COLO668 (cell line): ENCODE data around the gene FGD5.

Experiments
- DNase-seq: peaks from one replicate; lab custom pipeline; 2025; ENCODE audit not compliant: unreplicated experiment; lab: John Stamatoyannopoulos, UW

Gene FGD5

DNA sequence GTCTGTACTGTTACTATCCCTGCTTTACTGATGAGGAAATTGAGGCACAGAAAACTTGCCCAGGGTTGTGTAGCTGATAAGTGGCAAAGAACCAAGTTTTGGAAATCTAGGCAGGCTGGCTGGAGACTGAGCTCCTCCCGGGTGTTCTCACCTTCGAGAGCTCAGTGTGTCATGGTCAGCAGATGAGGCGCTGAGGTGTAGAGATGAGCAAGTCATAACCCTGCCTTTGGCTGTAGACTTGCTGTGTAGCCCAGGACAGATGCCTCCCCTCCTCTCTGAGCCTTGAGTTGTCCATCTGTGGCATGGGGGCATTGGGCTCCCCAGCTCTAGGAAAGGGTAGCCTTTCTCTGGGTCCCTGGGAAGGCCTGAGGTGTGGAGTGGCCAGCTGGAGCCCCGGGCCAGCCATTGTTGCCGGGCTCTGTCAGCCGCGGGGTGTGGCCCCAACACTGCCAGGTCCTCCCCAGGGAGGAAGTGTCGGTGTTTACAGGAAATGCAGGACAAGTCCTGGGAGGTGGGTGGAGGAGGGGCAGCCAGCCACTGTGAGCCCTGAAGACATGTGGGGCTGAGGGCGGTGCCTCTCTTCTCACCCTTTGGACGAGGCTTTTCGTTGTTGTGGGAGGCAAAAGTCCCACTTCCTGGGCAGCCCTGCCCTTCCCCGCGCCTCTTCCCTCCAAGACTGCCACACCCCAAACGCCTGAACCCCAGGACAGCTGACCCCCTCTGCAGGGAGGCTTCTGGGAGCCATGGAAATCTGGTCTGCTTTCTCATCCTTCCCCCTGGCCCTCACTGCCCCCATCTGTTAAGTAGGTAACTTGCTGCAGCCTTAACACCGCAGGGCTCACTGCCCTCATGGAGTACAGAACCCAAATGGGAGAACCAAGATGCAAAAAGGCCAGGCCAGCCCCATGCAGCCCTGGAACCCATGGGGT is 29.1 kb downstream of the FGD5 start:
- DNase-seq, result peak; percentile 12

DNA sequence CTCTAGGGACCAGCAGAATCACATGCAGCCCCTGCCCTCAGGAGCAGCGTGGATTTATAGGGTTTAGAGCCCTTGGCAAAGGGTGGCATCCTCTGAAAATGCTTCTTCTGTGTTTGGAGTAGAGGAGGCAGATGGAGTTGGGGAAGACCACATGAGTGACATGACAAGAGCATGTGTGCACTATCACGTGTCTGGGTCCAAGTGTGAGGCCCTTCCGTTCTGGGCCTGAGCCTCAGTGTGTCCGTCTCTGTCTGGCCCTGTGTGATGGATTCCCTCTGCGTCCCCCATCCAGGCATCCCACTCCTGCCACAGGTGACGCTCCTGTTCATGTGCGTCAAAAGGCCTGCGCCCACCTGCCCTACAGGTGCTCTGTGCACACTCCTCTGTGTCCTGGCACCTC is 30.1 kb downstream of the FGD5 start:
- DNase-seq, result no peak

DNA sequence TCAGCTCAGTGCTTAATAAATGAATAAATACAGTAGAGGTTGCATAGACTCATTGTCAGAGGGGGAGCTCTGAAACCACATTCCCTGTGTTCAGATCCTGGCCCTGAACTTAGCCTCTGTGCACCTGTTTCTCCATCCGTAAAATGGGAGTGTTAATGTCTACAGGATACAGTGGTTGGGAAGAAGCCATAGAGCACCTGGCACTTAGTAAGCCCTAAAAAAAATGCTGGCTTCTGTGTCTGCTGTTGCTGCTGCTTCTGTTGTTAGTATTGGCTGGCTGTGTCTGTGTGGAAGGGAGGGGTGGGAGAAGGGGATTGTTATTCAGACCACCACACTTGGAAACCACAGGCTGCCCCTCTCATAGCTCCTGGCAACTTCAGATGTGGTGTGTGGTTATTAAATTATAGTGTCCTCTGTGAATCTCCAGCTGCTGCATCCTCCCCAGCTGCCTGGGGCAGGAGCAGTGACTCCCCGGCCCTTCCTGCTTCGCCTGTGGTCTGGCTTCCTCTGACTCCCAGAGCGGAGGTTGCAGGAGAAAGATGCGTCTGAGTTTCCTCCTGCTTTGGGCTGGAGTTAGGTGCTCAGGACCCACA is 31.0 kb downstream of the FGD5 start:
- DNase-seq, result no peak

DNA sequence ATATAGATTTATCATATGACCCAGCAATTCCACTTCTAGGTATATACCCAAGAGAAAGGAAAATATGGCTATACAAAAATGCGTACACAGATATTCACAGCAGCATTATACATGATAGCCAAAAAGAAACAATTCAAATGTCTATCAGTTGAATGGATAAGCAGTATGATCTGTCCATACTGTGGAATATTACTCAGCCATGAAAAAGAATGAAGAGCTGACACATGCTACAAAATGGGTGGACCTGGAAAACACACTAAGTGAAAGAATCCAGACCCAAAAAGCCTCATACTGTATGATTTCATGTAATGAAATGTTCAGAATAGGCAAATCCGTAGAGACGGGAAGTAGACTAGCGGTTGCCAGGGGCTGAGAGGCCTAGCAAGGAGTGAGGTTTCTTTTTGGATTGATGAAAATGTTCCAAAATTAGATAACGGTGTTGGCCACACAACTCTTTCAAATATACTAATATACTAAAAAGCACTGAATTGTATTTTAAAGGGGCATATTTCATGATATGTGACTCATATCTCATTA is 33.4 kb downstream of the FGD5 start:
- DNase-seq, result no peak

DNA sequence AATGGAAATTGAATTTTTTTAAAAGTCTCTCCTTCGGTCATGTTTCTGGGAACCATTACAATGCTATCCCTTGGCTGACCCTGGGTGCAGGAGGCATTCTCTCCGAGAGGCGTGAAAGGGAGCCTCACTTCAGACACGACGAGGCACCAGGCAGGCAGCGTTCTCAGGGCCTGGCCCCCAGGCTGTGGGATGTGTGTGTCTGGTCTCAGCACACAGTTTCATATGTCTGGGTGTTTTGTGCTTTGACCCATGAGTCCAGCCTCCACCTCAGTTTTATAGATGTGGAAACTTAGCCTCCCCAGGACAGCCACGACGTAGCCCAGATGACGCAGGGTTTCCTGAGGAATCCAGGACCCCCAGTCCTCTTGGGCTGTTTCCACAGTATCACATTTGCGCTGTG is 34.0 kb downstream of the FGD5 start:
- DNase-seq, result no peak

DNA sequence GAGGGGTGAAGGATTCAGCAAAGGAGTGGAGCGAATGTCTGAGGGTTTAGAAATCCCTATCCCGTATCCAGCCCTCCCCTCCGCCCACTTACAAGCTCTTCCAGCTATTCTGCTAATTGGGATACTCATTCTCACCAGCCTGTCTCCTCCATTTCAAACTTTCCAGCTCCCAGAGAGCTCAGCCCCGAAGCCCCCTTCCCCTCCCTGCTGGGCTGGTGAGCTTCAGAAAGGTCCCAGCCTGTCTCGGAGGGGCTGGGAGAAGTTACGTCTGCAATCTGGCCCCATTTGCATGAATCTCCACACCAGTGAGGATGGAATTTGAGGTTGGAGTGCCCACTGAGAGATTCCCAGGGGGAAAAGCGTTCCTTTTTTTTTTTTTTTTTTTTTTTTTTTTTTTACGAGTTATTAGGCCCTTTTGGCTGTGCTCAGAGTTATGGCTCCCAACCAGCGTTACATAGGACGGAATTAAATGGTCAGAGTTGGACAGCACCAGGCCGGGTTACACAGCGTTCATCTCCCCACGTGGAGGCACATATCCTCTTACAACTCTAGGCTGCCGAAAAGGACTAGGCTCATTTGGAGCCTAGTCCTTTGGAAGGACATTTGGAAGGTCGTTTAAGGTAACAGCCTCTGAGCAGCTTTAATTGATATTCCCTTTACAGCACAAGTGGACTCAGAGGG is 34.6 kb downstream of the FGD5 start:
- no peak for DNase-seq

DNA sequence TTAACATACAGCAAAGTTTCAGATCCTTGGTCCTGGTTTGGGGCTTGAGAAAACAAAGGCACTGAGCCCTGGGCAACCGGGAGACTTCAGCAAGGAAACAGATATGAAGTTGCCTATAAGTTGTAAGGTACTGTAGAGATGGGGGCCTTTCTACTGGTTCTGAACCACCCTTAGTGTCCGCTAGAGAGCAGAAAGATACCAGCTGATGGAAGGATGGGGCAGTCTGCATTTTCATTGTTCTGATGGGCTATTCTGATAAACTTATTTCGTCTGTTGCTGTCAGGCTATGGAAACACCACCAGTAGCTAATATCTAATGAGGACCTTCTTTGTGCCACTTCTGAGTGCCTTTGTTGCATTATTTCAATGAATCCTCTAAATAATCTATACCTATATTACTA is 38.7 kb downstream of the FGD5 start:
- DNase-seq, result no peak

DNA sequence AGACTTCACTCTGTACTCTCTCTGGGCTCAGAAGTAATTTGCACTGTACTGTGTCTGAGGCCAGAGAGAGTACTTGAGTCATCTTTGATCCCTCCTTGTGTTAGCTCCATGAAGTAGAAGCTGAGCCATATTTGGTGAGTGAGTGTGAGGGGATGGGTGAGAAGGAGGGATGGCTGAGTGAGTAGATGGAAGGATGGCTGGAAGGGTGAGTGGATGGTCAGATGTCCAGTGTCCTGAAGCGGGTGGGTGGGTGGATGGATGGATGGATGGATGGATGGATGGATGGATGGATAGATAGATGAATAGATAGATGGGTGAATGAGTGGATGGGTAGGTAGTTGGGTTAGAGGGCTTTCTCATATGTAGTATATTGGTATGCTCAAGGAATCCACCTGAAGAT is 39.3 kb downstream of the FGD5 start:
- no peak for DNase-seq

DNA sequence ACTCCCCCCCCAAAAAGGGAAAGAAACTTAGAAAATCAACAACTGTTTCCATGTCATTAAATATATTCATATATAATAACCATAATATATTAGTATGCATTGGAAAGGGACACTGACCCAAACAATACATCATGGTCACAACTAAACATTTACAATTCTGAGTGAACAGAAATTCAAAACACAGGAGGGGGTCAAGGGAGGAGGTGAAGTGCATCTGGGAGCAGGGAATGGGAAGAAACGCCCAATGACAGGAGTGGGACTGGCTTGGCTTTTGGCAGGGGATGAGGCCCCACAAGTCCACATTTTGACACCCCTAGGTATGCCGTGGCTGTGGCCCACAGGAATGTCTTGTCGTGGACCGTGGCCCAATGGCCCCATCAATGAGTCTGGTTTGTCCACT is 41.1 kb downstream of the FGD5 start:
- no peak for DNase-seq

DNA sequence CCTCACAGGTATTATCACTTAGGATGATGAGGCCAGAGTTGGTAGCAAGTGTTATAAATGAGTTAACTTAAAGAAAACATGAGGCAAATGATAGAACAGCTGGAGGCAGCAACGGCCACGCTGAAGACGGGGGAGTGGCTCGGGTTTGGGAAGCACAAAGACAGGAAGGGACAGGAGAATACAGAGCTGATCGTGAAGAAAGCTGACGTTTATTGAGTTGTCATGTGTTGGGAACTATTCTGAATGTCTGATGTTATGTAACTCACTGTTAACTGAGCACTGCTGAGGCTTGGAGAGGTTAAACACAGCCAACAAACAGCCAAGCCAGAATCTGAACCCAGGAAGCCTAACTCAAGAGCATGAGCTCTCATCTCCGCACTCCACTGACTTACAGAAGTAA is 42.3 kb downstream of the FGD5 start:
- no peak for DNase-seq

DNA sequence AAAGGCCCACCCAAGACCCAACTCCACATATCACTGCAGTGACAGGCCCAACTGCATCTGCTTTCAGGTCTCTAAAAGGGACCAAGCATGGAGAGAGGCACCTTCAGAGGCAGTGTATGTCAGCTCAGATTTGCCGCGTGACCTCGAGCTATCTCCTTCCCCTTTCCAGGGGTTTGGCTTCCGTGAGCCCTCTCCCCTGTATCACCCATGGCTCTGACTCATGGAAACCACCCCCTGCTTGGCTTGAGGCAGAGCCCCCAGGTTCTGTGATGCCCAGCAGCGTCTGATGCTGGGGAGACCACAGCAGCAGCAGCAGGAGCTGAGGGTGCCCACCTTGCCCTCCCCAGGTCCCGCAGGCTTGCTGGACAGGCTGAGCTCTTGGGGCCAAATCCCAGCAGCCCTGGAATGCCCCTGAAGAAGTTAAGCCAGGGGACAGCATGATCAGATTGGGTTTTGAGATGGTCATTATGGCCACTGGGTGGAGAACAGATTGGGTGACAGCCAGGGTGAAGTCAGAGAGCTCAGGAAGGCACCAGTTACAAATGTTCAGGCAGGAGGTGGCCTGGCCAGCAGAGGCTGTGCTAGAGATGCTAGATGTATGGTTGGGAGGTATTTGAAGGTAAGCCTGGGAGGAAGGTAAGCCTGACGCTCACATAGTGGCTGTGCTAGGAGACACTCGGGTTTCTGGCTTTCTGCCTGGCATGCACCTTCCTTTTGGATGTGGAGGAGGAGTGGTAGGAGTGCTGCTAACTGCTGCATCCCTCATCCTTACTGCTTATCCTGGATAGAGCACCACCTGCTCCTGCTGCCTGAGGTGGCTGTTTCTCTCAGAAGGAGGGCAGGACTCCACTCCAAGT is 42.9 kb downstream of the FGD5 start:
- no peak for DNase-seq

DNA sequence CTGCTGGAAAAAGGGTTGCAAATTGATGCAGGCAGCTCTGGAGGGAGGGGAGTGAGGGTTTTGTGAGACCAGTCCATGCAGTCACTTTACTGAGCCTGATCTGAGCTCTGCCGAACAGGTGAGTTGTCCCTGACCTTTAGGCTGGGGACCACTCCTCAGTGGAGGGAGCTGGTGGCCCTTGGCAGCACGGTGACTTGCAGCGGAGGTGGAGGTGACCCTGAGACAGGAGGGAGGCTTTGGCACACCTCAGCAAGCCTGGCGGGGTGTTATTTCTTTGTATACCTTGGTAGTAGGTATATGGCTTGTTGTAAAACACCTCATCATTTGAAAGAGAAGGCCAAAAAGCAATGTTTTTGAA is 43.5 kb downstream of the FGD5 start:
- DNase-seq, result no peak

DNA sequence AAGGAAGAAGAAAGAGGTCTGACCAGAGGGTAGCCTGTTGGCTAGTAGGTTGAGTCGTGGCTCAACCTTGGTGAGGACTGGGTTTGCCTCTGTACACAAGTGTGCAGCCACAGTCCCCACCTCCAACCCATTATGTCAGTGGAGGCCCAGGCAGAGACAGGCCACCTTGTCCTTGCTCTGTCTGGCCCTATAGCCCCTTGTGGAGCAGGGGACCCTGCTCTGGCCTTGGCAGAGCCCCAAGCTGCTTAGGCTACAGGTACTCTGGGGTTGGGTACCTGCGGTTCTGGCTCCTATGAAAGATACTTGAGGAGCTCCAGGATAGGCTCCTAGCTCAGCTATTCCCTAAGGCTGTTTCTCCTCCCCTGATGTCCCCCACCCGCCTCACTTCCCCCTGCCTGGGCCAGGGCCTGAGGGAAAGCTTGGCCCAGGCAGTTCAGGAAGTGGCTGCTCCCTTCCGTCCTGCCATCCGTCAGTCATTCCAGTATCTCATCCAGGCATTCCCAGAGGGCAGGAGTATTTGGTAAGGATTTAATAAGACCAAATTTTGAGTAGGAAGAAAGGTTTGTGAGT is 44.0 kb downstream of the FGD5 start:
- DNase-seq, result no peak

DNA sequence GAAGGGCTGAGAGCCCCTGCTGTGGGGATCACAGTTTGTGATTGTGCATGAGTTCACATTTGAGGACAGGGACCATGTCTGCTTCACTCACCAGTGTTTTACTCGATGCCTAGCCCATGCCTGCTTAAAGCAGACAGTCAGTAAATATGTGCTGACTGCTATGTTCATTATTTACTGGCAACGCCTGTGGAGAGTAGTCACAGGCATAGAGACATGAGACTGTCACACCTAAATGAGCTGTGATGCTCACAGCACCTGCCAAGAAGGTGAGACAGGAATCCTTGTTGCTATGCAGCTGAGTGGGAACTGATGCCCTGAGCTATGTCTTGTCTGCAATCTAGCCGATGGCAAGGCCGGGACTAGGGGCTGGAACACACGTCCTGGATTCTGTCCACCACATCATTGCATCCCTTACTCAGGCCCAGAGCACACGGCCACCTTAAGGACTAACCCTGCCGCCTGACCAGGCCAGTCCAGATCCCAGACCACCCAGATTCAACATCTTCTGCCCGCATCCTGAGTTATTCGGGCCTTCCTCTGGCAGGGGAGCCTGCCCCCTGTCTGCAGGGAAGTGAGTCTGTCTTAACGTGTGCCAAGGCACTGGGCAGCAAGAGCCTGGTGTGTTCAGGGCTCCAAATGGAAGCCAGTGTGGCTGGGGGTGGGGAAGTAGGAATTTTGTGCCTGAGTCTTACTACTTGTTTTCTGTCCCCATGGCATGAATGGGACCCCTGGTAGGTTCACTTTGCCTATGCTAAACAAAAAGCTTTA is 44.8 kb downstream of the FGD5 start:
- no peak for DNase-seq

DNA sequence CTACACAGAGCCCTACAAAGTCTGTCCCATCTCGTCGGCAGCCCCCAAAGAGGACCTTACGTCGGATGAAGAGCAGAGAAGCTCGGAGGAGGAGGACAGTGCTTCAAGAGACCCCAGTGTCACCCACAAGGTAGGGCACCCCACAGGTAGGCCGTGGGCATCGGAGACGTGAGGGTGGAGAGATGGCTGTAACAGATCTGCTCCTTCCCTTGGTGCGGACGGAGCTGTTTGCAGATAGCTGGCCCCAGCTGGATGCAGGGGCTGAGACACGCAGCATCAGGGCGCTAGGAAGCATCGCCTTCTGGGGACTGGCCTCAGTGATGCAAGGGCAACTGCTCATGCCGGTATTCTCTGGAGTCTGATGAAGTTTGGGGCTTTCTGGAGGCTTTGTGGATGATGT is 45.4 kb downstream of the FGD5 start:
- no peak for DNase-seq

DNA sequence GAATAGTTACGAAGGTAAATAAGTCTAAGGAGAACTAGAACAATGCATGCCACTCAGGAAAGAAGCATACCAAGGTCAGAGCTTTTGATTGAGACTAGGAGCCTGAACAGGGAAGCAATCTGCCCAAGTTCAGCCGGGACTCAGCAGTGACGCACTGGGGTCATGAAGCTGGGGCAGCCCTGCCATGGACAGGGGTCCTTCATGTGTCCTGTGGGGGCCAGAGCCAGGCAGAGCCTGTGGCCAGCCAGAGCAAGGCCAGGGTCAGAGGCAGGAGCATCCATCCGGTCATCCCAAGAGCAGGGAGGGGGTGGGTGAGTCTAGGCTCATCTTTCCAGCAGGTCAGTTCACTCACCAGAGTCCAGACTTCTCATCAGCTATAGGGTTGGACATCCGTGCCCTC is 47.9 kb downstream of the FGD5 start:
- no peak for DNase-seq

DNA sequence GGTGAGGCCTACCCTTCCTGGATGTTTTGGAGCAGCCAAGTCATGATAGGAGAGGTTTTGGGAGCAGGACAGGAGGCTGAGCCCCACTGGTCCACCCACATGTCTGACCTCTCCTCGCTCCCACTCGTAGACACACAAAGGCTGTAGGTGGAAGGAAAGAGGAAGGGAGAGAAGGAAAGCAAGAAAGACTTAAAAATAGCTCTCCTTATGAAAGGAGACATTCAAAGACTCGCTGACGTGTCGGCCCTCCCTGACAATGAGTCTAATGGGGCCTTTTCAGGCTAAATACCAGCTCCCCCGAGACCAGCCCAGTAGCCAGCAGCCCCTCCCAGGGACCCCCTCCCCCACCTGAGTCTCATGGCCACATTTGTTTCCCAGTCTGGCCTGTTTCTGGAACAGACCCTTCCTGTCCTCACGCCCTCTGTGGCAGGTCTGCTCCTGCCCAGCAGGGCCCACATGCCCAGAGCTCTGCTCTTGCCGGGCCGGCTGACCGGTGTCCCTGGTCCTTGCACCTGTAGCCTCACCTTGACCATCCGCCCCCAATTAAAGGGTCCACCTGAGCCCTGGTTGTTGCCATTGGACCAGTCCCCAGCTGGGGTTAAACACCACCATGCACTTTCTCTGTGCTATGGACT is 49.3 kb downstream of the FGD5 start:
- no peak for DNase-seq

DNA sequence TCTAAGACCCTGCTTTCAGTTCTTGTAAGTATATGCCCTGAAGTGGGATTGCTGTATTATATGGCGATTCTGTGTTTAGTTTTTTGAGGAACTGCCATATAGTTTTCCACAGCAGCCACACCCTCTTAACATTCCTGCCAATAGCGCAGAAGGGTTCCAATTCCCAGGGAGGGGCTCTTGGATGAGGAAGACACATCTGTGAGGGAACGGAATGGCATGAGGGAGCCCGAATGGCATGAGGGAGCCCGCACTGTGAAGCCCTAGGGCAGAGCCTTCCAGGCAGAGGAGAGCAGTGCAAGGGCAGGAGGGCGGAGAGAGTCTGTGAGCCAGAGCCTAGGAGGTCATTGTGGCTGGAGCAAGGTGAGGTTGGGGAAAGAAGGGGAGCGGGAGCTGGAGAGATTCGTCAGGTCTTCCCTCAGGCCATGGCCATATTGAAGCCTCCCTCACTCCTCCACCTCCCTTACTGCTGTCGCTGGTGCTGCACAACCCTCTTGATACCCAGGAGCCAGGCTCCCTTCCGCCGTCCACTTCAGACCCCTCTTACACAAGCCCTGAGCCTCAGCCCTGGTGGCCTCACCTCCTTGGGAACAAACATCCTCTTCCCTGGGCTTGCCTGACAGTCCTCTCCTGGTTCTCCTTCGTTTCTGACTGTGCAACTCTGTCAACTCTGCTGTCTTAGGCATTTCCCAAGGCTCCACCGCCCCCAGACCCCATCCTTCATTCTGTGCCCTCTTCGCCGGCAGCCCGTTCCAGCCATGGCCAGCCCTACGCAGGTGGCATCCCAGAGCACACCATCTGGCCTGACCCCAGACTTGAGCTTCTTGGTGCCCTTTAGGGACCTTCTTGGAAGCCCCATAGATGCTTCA is 51.4 kb downstream of the FGD5 start:
- no peak for DNase-seq

DNA sequence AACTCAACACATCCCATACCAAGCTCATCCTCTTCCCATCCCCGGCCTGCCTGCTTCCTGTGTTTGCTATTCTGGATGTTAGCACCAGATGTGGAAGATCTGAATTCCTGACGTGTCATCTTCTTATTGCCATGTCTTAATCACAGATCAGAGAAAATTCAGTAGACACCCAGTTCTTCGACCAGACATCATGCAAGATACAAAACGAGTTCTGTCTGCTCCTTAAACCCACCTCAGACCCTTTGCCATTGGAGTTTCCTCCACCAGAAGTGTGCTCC is 52.0 kb downstream of the FGD5 start:
- DNase-seq, result no peak
